ENCODE data around the gene PRELID2. TPM values are rescaled to one million over a fixed set of nuclear protein-coding genes. Genes with fewer than 3 reads are reported as not detected.
"Not testable (repeated sequence)": the region's sequence is repeated elsewhere in the genome, so short reads cannot be mapped to it uniquely, and the experiment has no call there.

The PRELID2 gene
- total RNA-seq, 2 donors from 2014 or later = 10.7 to 27.9 TPM

DNA sequence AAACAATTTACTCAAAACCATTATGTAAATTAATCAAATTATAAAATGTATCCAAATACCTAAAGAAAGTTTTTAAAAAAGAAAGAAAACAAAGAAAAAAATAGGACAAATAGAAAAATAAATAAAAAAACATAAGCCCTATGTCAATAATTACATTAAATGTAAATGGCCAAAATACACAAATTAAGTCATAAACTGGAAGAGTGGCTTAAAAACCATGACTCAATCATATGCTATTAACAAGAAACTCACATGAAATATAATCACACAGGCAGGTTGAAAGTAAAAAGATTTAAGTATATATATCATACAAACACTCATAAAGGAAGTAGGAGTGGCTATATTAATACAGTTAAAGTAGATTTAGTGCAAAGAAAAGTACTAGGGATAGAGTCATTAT, 95.3 kb downstream of the PRELID2 start:
- Histone ChIP-seq H3K27me3 (replicated peaks; ENCODE audit: insufficient read depth) (no peaks in the 10 kb centered on the region), H3K36me3 (no peaks in the 10 kb centered on the region), H3K4me1 (ENCODE audit: control insufficient read depth in 1 of 2, low read depth in 2 of 2) (no peaks in the 10 kb centered on the region), H3K27ac (no peak overlapping the region), H3K9me3 (no peaks in the 10 kb centered on the region), H3K4me3 (no peak overlapping the region)
- ATAC-seq (ENCODE audit: insufficient number of reproducible peaks, low FRiP score, low read depth) (no peak), DNase-seq (ENCODE audit: low spot score) (no peak)
- TF ChIP-seq, protein P1, sequence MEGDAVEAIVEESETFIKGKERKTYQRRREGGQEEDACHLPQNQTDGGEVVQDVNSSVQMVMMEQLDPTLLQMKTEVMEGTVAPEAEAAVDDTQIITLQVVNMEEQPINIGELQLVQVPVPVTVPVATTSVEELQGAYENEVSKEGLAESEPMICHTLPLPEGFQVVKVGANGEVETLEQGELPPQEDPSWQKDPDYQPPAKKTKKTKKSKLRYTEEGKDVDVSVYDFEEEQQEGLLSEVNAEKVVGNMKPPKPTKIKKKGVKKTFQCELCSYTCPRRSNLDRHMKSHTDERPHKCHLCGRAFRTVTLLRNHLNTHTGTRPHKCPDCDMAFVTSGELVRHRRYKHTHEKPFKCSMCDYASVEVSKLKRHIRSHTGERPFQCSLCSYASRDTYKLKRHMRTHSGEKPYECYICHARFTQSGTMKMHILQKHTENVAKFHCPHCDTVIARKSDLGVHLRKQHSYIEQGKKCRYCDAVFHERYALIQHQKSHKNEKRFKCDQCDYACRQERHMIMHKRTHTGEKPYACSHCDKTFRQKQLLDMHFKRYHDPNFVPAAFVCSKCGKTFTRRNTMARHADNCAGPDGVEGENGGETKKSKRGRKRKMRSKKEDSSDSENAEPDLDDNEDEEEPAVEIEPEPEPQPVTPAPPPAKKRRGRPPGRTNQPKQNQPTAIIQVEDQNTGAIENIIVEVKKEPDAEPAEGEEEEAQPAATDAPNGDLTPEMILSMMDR (IDR thresholded peaks at IDR 0.05) = no peak

DNA sequence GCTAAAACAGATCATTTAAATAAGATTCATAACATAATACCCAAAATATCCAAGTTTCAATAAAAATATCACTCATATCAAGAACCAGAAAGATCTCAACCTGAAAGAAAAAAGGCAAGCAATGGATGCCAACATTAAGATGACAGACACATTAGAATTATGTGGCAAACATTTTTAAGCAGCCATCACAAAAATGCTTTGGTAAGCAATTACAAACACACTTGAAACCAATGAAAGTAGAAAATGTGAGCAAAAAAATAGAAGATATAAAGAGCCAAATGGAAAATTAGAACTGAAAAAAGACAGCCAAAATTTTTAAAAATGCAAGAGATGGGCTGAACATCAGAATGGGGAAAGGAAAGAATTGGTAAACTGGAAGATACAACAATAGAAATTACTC, 96.9 kb downstream of the PRELID2 start:
- Histone ChIP-seq H3K4me1 (ENCODE audit: control insufficient read depth in 1 of 2, low read depth in 2 of 2) (no peaks in the 10 kb centered on the region), H3K27ac (no peak overlapping the region), H3K9me3 (no peaks in the 10 kb centered on the region), H3K36me3 (no peaks in the 10 kb centered on the region), H3K27me3 (replicated peaks; ENCODE audit: insufficient read depth) (no peaks in the 10 kb centered on the region), H3K4me3 (no peak overlapping the region)
- TF ChIP-seq, protein P1 (IDR thresholded peaks at IDR 0.05) = no peak
- DNase-seq (ENCODE audit: low spot score) (no peak), ATAC-seq (ENCODE audit: insufficient number of reproducible peaks, low FRiP score, low read depth) (no peak)

DNA sequence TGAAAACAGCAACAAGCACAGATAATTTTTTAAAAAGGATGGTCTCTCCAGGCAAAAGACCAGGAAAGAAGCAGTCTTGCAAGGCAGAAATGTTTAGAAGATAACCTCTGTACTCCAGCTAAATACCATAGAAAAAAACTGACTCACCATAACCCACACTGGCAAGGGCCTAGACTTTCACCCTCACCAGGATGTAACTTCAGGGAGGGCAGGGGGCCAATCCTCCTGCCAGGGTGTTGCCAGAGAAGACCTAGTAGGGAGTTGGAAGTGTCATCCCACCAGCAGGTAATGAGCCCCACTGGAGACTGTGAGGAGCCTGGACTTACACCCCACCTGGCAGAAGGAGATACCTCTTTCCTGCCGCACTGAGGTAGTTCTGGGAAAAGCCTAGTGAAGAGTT, 97.6 kb downstream of the PRELID2 start:
- DNase-seq (ENCODE audit: low spot score) = no peak
- Histone ChIP-seq H3K27me3 (replicated peaks; ENCODE audit: insufficient read depth) (no peaks in the 10 kb centered on the region), H3K9me3 (no peaks in the 10 kb centered on the region), H3K36me3 (no peaks in the 10 kb centered on the region), H3K4me3 (no peak overlapping the region), H3K27ac (no peak overlapping the region), H3K4me1 (ENCODE audit: control insufficient read depth in 1 of 2, low read depth in 2 of 2) (no peaks in the 10 kb centered on the region)
- ATAC-seq (ENCODE audit: insufficient number of reproducible peaks, low FRiP score, low read depth) = no peak
- TF ChIP-seq, protein P1 (IDR thresholded peaks at IDR 0.05) = no peak

DNA sequence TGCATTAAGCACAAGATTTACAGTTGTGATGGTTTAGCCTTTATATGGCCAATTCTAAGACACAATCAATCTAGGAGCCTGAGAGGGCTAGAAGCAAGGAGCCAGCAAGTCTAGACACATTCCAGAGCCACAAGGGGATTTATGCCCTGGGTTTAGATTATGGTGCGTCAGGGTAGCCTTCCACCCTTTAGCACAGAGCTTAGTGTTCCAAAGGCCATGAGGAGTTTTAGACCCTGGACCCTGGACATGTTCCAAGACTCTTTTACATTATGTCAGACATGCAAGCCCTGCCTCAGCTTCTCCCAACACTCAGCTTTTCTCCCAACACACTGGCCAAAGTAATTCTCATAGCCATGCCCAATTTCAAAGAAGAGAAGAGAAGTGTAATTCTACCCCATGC, 105.2 kb downstream of the PRELID2 start:
- not testable (repeated sequence) for H3K36me3 ChIP-seq; H3K27me3 ChIP-seq (replicated peaks; ENCODE audit: insufficient read depth); ATAC-seq (ENCODE audit: insufficient number of reproducible peaks, low FRiP score, low read depth); H3K27ac ChIP-seq; DNase-seq (ENCODE audit: low spot score); H3K4me1 ChIP-seq (ENCODE audit: control insufficient read depth in 1 of 2, low read depth in 2 of 2); H3K4me3 ChIP-seq
- H3K9me3 ChIP-seq = peaks cover 25% of the 10 kb centered on the region

DNA sequence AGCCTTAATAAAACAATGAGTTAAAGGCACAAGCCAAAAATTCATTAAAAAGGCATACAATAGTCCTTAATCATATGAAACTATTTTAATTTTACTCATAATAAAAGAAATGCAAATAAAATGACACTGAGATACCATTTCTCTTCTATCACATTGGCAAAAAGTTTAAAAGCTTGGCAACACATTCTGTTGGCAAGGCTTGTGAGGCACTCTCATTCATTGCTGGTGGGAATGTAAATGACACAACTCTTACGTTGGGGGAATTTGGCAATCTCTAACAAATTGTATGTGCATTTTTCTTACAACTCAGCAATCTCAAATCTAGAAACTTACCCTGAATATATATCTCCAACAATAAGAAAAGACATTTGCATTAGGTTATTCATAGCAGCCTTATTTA, 111.6 kb downstream of the PRELID2 start:
- Histone ChIP-seq H3K27me3 (replicated peaks; ENCODE audit: insufficient read depth) (no peaks in the 10 kb centered on the region), H3K27ac (no peak overlapping the region), H3K4me3 (no peak overlapping the region), H3K4me1 (ENCODE audit: control insufficient read depth in 1 of 2, low read depth in 2 of 2) (no peaks in the 10 kb centered on the region), H3K9me3 (peaks cover 10% of the 10 kb centered on the region), H3K36me3 (no peaks in the 10 kb centered on the region)
- ATAC-seq (ENCODE audit: insufficient number of reproducible peaks, low FRiP score, low read depth) = no peak
- TF ChIP-seq, protein P1 (IDR thresholded peaks at IDR 0.05) = no peak
- DNase-seq (ENCODE audit: low spot score) = no peak

DNA sequence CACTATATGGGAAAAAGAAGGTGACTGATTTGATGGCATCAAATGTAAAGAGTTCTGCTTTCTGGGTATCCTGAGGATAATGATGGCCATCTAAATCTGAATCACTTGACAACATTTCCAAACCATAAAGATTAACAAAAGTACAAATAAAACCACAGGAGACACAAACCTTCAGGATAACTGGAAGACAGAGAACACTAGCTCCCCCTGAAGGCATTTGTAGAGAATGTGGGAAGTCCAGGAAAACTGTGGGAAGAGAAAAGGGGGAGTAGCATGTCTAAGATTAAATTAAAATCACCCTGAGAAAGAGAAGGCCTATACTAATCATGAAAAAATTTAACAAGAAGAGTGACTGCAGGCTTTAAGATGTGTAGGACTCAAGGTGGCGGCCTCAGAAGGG, 116.2 kb downstream of the PRELID2 start:
- Histone ChIP-seq H3K4me3 (no peak overlapping the region), H3K27me3 (replicated peaks; ENCODE audit: insufficient read depth) (no peaks in the 10 kb centered on the region), H3K36me3 (no peaks in the 10 kb centered on the region), H3K9me3 (no peaks in the 10 kb centered on the region), H3K27ac (no peak overlapping the region), H3K4me1 (ENCODE audit: control insufficient read depth in 1 of 2, low read depth in 2 of 2) (no peaks in the 10 kb centered on the region)
- no peak for ATAC-seq (ENCODE audit: insufficient number of reproducible peaks, low FRiP score, low read depth)
- no peak for DNase-seq (ENCODE audit: low spot score)
- TF ChIP-seq, protein P1 (IDR thresholded peaks at IDR 0.05) = no peak

Measured in thoracic aorta (tissue), 2 donors.